Thoracic aorta (tissue), 2 donors: ENCODE data around the gene UTP4. TPM values are rescaled to one million over a fixed set of nuclear protein-coding genes. Genes with fewer than 3 reads are reported as not detected.
"Not testable (repeated sequence)": the region's sequence is repeated elsewhere in the genome, so short reads cannot be mapped to it uniquely, and the experiment has no call there.

Experiments used
- ATAC-seq: fragments of 150-250 bp; one replicate; pipeline ENCODE4 v1.8.0; 2017; ENCODE audit warnings: low read depth; ENCODE audit not compliant: insufficient number of reproducible peaks, low FRiP score
- DNase-seq: peaks from one replicate; pipeline ENCODE4 v3.0.0-alpha.2; 2020; ENCODE audit warnings: low spot score
- H3K27ac ChIP-seq, 2 donors: fragments of 200-600 bp; sonication (generic); 1 replicate in 1 of 2; 2 replicates in 1 of 2; pipeline ENCODE4 v1.5.1; 2016; ENCODE audit warnings: mild to moderate bottlenecking in 2 of 2, moderate library complexity in 2 of 2
- H3K27me3 ChIP-seq: fragments of 200-600 bp; sonication (generic); replicated peaks from 2 replicates; pipeline ENCODE4 v1.6.0; 2016; ENCODE audit warnings: mild to moderate bottlenecking; ENCODE audit not compliant: insufficient read depth
- H3K36me3 ChIP-seq: fragments of 200-600 bp; sonication (generic); one replicate; pipeline ENCODE4 v1.5.1; 2016
- H3K4me1 ChIP-seq, 2 donors: fragments of 200-600 bp; sonication (generic); 1 replicate in 1 of 2; 2 replicates in 1 of 2; pipeline versions ENCODE4 v1.5.1 to v1.6.0; 2016; ENCODE audit warnings: low read depth in 2 of 2, mild to moderate bottlenecking in 1 of 2; ENCODE audit not compliant: control insufficient read depth in 1 of 2
- H3K4me3 ChIP-seq: fragments of 200-600 bp; sonication (generic); 2 replicates; pipeline ENCODE4 v1.5.1; 2016; ENCODE audit warnings: mild to moderate bottlenecking
- H3K9me3 ChIP-seq: fragments of 200-600 bp; sonication (generic); 2 replicates; pipeline ENCODE4 v1.5.1; 2016
- total RNA-seq, 2 donors: library from RNA; depleted of rRNA; stranded (reverse); fragments of >200 nt; gene quantifications; one replicate each; pipeline versions ENCODE4 v1.1.0 to v1.2.3, GENCODE V29; 2016
- TF ChIP-seq, protein P1 (sequence below): fragments of 200-600 bp; sonication (generic); IDR thresholded peaks from one replicate; pipeline ENCODE4 v1.5.1; 2019; ENCODE audit warnings: antibody characterized with exemption

UTP4 gene
- total RNA-seq, 2 donors from 2014 or later: 44.5 to 59.7 TPM

DNA sequence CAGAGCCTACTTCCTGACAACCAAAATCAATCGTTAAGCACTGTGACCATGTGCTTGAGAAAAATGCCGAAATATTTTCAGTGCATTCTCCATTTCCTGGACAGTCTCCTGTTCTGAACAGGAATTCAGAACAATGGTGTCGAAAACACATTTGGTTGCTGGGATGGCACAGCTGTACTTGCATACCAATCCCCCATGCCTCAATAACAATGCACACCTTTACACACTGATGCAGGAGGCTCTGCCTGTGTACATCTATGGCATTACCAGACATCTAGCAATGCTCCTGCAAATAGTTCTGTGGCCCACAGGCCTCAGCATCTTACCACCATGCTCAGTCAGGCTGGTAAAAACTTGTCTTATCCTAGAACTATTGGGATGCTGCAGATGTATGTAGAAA is 6.2 kb upstream of the UTP4 start:
- Histone ChIP-seq H3K4me3 (no peak overlapping the region), H3K36me3 (peaks cover under 1% of the 10 kb centered on the region), H3K27ac (no peak overlapping the region), H3K4me1 (peaks cover 4 to 17% of the 10 kb centered on the region in 2 donors), H3K27me3 (no peaks in the 10 kb centered on the region), H3K9me3 (no peaks in the 10 kb centered on the region)
- ATAC-seq: no peak
- TF ChIP-seq, protein P1, sequence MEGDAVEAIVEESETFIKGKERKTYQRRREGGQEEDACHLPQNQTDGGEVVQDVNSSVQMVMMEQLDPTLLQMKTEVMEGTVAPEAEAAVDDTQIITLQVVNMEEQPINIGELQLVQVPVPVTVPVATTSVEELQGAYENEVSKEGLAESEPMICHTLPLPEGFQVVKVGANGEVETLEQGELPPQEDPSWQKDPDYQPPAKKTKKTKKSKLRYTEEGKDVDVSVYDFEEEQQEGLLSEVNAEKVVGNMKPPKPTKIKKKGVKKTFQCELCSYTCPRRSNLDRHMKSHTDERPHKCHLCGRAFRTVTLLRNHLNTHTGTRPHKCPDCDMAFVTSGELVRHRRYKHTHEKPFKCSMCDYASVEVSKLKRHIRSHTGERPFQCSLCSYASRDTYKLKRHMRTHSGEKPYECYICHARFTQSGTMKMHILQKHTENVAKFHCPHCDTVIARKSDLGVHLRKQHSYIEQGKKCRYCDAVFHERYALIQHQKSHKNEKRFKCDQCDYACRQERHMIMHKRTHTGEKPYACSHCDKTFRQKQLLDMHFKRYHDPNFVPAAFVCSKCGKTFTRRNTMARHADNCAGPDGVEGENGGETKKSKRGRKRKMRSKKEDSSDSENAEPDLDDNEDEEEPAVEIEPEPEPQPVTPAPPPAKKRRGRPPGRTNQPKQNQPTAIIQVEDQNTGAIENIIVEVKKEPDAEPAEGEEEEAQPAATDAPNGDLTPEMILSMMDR: no peak
- no peak for DNase-seq

GRCh38 chr16:69126801-69127200 is 5.6 kb upstream of the UTP4 start:
- H3K4me3 ChIP-seq, H3K27ac ChIP-seq, H3K27me3 ChIP-seq, H3K36me3 ChIP-seq, ATAC-seq, H3K9me3 ChIP-seq, DNase-seq: not testable (repeated sequence)
- H3K4me1 ChIP-seq: peaks cover 4 to 17% of the 10 kb centered on the region in 2 donors

DNA sequence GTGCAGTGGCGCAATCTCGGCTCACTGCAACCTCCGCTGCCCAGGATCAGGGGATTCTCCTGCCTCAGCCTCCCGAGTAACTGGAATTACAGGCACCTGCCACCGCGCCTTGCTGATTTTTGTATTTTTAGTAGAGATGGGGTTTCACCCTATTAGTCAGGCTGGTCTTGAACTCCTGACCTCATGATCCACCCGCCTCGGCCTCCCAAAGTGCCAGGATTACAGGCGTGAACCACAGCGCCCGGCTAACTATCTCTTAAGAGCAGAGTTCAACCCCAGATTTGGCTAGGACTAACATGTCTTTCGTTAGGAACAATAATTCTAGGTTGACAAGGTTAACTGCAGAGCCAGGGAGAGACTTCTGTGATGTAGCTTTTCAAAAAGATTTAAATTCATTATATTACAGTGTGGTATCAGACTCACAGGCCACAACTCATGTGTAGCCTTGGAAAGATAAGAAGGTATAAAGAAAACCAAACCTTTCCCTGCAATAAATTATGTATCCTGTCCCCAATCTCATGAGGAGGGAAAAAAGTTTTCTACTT is 4.4 kb upstream of the UTP4 start:
- TF ChIP-seq, protein P1: no peak
- Histone ChIP-seq H3K9me3 (no peaks in the 10 kb centered on the region), H3K27ac (no peak overlapping the region), H3K27me3 (no peaks in the 10 kb centered on the region), H3K4me3 (no peak overlapping the region), H3K4me1 (peaks cover 4 to 18% of the 10 kb centered on the region in 2 donors), H3K36me3 (no peaks in the 10 kb centered on the region)
- ATAC-seq (no peak), DNase-seq (no peak)

DNA sequence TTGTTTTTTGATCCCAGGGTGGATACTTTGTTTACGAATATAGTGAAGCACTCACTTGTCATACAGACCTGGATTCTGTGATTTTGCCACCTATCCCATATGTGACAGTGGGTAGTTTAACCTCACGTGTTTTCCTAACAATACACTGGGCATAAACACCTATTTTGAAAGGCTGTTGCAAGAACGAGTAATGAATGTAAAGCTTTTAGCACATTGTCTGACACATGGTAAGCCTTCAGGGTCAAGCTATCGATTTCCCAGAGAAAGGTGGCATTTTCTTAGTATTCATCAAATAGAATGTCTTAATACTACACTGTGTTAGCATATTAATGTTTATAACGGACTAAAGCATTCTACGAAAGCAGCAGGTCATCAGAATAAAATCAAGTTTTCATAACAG is 2.0 kb upstream of the UTP4 start:
- H3K27me3 ChIP-seq: no peaks in the 10 kb centered on the region
- peaks cover 8 to 26% of the 10 kb centered on the region in 2 donors for H3K4me1 ChIP-seq
- H3K9me3 ChIP-seq: no peaks in the 10 kb centered on the region
- no peak for ATAC-seq
- H3K36me3 ChIP-seq: no peaks in the 10 kb centered on the region
- no peak overlapping the region for H3K27ac ChIP-seq
- DNase-seq: no peak
- H3K4me3 ChIP-seq: no peak overlapping the region
- TF ChIP-seq, protein P1: no peak

DNA sequence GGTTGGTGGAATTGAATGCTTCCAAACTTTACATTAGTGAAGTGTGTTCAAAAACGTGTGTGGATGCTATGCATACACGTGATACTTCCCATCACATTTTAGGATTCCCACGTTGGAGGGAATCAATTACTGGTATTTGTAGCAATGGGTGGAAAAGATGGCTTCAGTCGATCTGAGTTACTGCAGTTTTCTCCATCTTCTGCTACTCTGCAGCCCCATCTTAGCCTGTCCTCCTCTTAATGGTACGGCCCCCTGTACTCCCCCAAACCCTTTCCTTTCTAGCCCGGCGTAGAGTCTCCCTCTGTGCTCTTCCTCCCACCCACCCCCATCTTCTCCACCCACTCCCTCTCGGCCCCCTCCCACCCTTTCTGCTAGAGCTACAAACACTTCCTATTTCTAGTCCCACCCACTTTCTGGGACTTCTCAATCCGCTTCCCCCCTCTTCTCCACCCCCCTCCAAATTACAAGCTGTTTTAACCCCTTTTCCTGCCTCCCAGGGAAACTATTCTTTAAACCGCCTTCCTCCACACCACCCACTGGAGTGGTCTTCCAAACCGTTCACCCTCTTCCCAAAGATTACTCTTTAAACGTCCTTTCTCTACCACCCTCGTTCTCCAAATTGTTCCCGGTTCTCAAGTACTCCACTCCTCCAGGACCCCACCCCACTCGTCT is 1.1 kb upstream of the UTP4 start:
- H3K9me3 ChIP-seq: no peaks in the 10 kb centered on the region
- no peak for ATAC-seq
- H3K27me3 ChIP-seq: no peaks in the 10 kb centered on the region
- no peaks in the 10 kb centered on the region for H3K36me3 ChIP-seq
- H3K27ac ChIP-seq: peak overlapping the region; percentile 77 to 90
- peaks cover 8 to 26% of the 10 kb centered on the region in 2 donors for H3K4me1 ChIP-seq
- peak overlapping the region; percentile 96 for H3K4me3 ChIP-seq
- TF ChIP-seq, protein P1: no peak
- no peak for DNase-seq
